Measurements from ENCODE around the gene SNX4.

DNA sequence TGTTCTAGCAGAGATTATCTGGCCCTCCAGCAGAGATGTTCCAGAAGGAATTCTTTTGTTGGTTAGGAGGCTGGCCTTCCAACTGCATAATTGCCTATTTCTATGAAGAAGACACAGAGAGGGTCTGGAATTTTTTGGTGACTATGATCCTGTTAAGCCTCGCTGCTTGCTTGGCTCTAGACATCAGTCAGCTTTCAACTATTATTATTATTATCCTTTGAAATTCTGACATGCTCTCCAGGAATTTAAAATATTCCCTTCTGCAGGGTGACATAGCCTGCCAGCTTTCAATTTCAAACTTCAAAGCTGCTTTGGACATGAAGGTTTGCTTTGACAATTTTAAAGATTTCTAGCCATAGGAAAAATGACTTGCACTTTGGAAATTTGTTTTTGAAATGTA, 118.6 kb downstream of the SNX4 start:
- TF ChIP-seq, protein P1, sequence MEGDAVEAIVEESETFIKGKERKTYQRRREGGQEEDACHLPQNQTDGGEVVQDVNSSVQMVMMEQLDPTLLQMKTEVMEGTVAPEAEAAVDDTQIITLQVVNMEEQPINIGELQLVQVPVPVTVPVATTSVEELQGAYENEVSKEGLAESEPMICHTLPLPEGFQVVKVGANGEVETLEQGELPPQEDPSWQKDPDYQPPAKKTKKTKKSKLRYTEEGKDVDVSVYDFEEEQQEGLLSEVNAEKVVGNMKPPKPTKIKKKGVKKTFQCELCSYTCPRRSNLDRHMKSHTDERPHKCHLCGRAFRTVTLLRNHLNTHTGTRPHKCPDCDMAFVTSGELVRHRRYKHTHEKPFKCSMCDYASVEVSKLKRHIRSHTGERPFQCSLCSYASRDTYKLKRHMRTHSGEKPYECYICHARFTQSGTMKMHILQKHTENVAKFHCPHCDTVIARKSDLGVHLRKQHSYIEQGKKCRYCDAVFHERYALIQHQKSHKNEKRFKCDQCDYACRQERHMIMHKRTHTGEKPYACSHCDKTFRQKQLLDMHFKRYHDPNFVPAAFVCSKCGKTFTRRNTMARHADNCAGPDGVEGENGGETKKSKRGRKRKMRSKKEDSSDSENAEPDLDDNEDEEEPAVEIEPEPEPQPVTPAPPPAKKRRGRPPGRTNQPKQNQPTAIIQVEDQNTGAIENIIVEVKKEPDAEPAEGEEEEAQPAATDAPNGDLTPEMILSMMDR (IDR thresholded peaks at IDR 0.05) = no peak
- no peak for TF ChIP-seq POLR2A (IDR thresholded peaks at IDR 0.05)
